ENCODE data around the gene EGFL8. TPM values are rescaled to one million over a fixed set of nuclear protein-coding genes. Genes with fewer than 3 reads are reported as not detected.
A peak's percentile ranks its signal among the peaks of the same experiment; 100 is the strongest.

EGFL8 gene
- total RNA-seq, 3 donors from 2014 or later, result 10.2 to 19.6 (median 11.8) TPM

DNA sequence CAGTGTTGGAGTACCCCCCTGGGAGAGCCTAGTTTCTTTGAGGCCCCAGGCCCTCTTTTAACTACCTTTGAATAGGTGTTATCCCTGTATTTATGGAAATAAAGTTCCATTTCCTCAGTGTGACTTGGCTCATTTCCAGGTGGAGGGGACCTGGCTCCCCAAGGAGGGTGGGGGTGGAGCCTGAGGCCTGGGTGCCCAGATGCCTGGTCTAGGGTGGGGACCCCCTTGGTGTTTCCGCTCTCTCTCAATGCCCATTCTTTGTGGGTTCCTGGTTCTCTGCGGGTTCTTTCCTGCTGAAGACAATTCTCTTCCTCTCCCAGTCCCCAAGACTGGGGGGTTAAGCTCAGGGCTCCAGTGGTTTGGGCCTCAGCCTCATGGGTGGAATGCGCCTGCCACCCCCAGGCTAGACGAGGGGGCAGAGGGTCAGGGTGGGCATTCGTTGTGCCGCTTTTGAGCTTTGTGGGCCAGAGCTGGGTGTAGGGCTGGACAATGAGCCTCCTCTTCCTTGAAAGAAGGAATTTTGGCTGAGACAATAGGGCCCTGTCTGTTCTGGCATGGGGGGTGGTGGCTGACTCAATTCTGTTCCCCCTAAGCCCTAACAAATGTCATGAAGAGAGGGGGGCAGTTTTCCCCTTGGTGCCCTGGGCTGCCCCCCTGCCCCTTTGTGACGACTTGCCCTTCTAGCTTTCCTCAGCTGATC is 686 bp upstream of the EGFL8 start:
- Histone ChIP-seq H3K4me1 (no peaks in the 10 kb centered on the region), H3K27me3 (no peaks in the 10 kb centered on the region), H3K27ac (peak overlapping the region; percentile 2 to 61), H3K4me3 (no peak overlapping the region), H3K36me3 (no peaks in the 10 kb centered on the region), H3K9me3 (no peaks in the 10 kb centered on the region)
- intact Hi-C loops (cut with DNase I; ENCODE audit: low total_unique reads), result no loop called here
- TF ChIP-seq POLR2A (IDR thresholded peaks at IDR 0.05), result no peak
- TF ChIP-seq, protein P1, sequence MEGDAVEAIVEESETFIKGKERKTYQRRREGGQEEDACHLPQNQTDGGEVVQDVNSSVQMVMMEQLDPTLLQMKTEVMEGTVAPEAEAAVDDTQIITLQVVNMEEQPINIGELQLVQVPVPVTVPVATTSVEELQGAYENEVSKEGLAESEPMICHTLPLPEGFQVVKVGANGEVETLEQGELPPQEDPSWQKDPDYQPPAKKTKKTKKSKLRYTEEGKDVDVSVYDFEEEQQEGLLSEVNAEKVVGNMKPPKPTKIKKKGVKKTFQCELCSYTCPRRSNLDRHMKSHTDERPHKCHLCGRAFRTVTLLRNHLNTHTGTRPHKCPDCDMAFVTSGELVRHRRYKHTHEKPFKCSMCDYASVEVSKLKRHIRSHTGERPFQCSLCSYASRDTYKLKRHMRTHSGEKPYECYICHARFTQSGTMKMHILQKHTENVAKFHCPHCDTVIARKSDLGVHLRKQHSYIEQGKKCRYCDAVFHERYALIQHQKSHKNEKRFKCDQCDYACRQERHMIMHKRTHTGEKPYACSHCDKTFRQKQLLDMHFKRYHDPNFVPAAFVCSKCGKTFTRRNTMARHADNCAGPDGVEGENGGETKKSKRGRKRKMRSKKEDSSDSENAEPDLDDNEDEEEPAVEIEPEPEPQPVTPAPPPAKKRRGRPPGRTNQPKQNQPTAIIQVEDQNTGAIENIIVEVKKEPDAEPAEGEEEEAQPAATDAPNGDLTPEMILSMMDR (IDR thresholded peaks at IDR 0.05), result no peak
- no peak for TF ChIP-seq POLR2AphosphoS5 (IDR thresholded peaks at IDR 0.05)
- no peak for DNase-seq (ENCODE audit: low spot score in 2 of 2)

DNA sequence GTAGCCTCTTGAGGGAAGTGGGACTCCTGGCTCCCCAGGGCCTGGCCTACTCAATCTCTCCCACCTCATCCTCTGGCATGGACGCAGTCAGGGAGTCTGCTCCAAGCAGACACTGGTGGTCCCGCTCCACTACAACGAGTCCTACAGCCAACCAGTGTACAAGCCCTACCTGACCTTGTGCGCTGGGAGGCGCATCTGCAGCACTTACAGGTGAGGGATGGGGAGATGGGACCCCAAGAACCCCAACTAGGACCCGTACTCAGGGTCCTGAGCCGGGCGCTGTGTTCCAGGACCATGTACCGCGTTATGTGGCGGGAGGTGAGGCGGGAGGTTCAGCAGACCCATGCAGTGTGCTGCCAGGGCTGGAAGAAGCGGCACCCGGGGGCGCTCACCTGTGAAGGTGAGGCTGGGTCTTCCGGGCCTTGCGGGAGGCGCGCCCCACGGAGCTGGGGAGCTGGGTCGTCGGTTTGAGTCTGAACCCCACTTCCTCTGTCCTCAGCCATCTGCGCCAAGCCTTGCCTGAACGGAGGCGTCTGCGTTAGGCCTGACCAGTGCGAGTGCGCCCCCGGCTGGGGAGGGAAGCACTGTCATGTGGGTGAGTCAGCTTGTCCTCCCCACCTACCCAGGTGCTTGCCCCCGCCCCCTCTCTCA is 2.1 kb downstream of the EGFL8 start:
- TF ChIP-seq POLR2AphosphoS5 (IDR thresholded peaks at IDR 0.05) (no peak), POLR2A (IDR thresholded peaks at IDR 0.05) (no peak)
- TF ChIP-seq, protein P1 (IDR thresholded peaks at IDR 0.05), result no peak
- H3K4me3 ChIP-seq, result no peak overlapping the region
- H3K4me1 ChIP-seq, result no peaks in the 10 kb centered on the region
- intact Hi-C loops (cut with DNase I; ENCODE audit: low total_unique reads), result loop anchor here (5.0 kb wide), 1 partner anchor 1401 kb away; no protein-coding TSS in a partner anchor
- no peaks in the 10 kb centered on the region for H3K9me3 ChIP-seq
- no peaks in the 10 kb centered on the region for H3K27me3 ChIP-seq
- H3K27ac ChIP-seq, result peak overlapping the region; percentile 18 to 38
- no peak for DNase-seq (ENCODE audit: low spot score in 2 of 2)
- no peaks in the 10 kb centered on the region for H3K36me3 ChIP-seq

DNA sequence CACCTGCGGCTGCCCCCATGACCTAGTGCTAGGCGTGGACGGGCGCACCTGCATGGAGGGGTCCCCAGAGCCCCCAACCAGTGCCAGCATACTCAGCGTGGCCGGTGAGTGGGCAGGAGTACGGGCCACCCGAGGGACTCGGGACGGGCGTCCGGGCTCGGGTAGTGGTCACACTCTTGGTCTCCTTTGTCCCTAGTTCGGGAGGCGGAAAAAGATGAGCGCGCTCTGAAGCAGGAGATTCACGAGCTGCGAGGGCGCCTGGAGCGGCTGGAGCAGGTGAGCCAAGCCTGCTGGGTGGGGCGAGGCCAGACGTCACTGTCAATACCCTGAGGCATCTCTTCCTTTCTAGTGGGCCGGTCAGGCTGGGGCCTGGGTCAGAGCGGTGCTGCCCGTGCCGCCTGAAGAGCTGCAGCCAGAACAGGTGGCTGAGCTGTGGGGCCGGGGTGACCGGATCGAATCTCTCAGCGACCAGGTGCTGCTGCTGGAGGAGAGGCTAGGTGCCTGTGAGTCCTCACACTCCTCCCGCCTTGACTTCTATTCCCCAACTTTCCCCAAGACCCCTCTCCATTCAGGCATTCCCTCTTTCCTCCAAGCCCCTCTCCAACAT is 2.9 kb downstream of the EGFL8 start:
- Histone ChIP-seq H3K4me3 (no peak overlapping the region), H3K27me3 (no peaks in the 10 kb centered on the region), H3K9me3 (no peaks in the 10 kb centered on the region), H3K27ac (peak overlapping the region; percentile 18 to 38), H3K36me3 (no peaks in the 10 kb centered on the region), H3K4me1 (no peaks in the 10 kb centered on the region)
- DNase-seq (ENCODE audit: low spot score in 2 of 2), result no peak
- intact Hi-C loops (cut with DNase I; ENCODE audit: low total_unique reads), result loop anchor here (5.0 kb wide), 1 partner anchor 1400 kb away; no protein-coding TSS in a partner anchor
- TF ChIP-seq POLR2AphosphoS5 (IDR thresholded peaks at IDR 0.05), result no peak
- no peak for TF ChIP-seq POLR2A (IDR thresholded peaks at IDR 0.05)
- TF ChIP-seq, protein P1 (IDR thresholded peaks at IDR 0.05), result no peak

DNA sequence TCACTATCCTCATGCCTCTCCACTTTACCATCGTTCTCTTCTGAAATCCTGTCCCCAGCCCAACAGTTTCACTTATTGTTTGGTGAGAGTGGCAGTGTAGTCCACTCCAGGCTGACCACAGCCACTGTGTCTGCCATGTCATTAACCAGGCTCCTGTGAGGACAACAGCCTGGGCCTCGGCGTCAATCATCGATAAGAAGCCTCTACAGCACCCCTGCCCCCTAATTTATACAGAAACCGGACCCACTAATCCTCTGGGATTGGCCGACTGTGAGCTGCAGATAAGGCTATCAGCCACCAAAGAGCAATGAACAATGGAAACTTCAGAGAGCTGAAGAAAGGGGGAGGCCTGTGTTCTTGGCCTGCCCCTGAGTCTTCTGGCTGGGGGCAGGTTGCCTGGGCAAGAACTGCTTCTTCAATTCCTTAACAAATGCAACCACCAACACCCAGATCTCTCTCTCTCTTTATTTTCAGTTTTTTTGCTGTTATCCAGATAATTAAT is 3.4 kb downstream of the EGFL8 start:
- no peaks in the 10 kb centered on the region for H3K4me1 ChIP-seq
- H3K27me3 ChIP-seq, result no peaks in the 10 kb centered on the region
- H3K27ac ChIP-seq, result peak overlapping the region; percentile 18 to 38
- no peak overlapping the region for H3K4me3 ChIP-seq
- DNase-seq (ENCODE audit: low spot score in 2 of 2), result no peak
- H3K9me3 ChIP-seq, result no peaks in the 10 kb centered on the region
- H3K36me3 ChIP-seq, result no peaks in the 10 kb centered on the region
- intact Hi-C loops (cut with DNase I; ENCODE audit: low total_unique reads), result loop anchor here (5.0 kb wide), 1 partner anchor 1399 kb away; no protein-coding TSS in a partner anchor
- no peak for TF ChIP-seq POLR2A (IDR thresholded peaks at IDR 0.05)
- TF ChIP-seq, protein P1 (IDR thresholded peaks at IDR 0.05), result no peak
- TF ChIP-seq POLR2AphosphoS5 (IDR thresholded peaks at IDR 0.05), result no peak
